ENCODE results near the gene PPP1R3F.
"Not testable (repeated sequence)": the region's sequence is repeated elsewhere in the genome, so short reads cannot be mapped to it uniquely, and the experiment has no call there.

The PPP1R3F gene

GRCh38 chrX:49322266-49322665, 52.7 kb downstream of the PPP1R3F start:
- not testable (repeated sequence) for DNase-seq

GRCh38 chrX:49323735-49324134, 54.1 kb downstream of the PPP1R3F start:
- not testable (repeated sequence) for DNase-seq

GRCh38 chrX:49330421-49330820, 60.8 kb downstream of the PPP1R3F start:
- not testable (repeated sequence) for DNase-seq

GRCh38 chrX:49331282-49331681, 61.7 kb downstream of the PPP1R3F start, which contains the start of gene GAGE13:
Gene GAGE13 (plus strand): TSS chrX:49331582. CDS start chrX:49332738, 1,156 bp downstream.
- DNase-seq = not testable (repeated sequence)

- DNase-seq = not testable (repeated sequence)
Measured at GRCh38 chrX:49331841-49332240, 62.2 kb downstream of the PPP1R3F start.
